ENCODE data around the gene EZH2. TPM values are rescaled to one million over a fixed set of nuclear protein-coding genes. Genes with fewer than 3 reads are reported as not detected.

EZH2 gene
- total RNA-seq, 1 donor from 2014 or later, result 13.8 TPM

DNA sequence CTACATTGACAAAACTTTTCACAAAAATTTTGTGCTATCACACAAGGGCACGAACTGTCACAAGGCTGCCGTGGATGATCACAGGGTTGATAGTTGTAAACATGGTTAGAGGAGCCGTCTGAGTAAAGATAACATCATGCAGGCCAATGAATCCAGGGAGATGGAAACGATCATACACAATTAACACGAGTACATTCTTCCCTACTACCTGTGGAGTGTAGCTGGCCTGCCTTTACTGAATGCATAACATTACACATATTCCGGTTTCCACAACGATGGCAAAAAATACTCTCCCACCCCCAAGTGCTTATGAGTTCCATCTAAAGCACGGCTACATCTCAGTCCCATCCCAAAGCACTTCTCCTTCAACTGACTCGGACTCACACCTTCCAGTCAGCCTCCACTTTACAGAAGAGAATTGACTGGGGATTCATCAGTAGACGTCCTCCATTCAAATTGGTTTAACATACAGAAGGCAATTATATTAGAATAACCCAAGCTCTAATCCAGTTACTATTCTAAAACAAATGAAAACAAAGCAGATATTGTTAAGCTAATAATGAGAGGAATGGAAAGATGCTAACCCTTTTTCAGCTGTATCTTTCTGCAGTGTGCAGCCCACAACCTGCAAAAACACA, 69.0 kb downstream of the EZH2 start:
- H4K20me1 ChIP-seq (ENCODE audit: insufficient read depth, low read length), result no peaks in the 10 kb centered on the region
- no peak overlapping the region for H3K4me2 ChIP-seq (ENCODE audit: low read length)
- H3K27ac ChIP-seq (ENCODE audit: low read depth, low read length), result no peak overlapping the region
- H3K4me1 ChIP-seq (ENCODE audit: insufficient read depth, low read length), result no peaks in the 10 kb centered on the region
- Mint-ChIP-seq H3K27me3 (ENCODE audit: low read depth, unreplicated experiment) (no peaks in the 10 kb centered on the region), H3K36me3 (ENCODE audit: low read depth, unreplicated experiment) (peaks cover 5% of the 10 kb centered on the region), H3K4me1 (ENCODE audit: low read depth, unreplicated experiment) (peaks cover 29% of the 10 kb centered on the region), H3K27ac (ENCODE audit: unreplicated experiment) (no peak overlapping the region), H3K4me3 (ENCODE audit: unreplicated experiment) (no peak overlapping the region), H3K9me3 (ENCODE audit: unreplicated experiment) (no peaks in the 10 kb centered on the region)
- H3K36me3 ChIP-seq (ENCODE audit: insufficient read depth, low read length), result peaks cover 21% of the 10 kb centered on the region
- TF ChIP-seq, protein P1, sequence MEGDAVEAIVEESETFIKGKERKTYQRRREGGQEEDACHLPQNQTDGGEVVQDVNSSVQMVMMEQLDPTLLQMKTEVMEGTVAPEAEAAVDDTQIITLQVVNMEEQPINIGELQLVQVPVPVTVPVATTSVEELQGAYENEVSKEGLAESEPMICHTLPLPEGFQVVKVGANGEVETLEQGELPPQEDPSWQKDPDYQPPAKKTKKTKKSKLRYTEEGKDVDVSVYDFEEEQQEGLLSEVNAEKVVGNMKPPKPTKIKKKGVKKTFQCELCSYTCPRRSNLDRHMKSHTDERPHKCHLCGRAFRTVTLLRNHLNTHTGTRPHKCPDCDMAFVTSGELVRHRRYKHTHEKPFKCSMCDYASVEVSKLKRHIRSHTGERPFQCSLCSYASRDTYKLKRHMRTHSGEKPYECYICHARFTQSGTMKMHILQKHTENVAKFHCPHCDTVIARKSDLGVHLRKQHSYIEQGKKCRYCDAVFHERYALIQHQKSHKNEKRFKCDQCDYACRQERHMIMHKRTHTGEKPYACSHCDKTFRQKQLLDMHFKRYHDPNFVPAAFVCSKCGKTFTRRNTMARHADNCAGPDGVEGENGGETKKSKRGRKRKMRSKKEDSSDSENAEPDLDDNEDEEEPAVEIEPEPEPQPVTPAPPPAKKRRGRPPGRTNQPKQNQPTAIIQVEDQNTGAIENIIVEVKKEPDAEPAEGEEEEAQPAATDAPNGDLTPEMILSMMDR (IDR thresholded peaks at IDR 0.05; ENCODE audit: insufficient read depth, low read depth, low read length), result no peak
- no peak for TF ChIP-seq EZH2 (IDR thresholded peaks at IDR 0.05; ENCODE audit: insufficient read depth, low read length)
- H3K4me3 ChIP-seq (ENCODE audit: insufficient read depth, low read depth, low read length), result no peak overlapping the region
- no peaks in the 10 kb centered on the region for H3K27me3 ChIP-seq (ENCODE audit: insufficient read depth, low read length)
- FAIRE-seq, result no peak
- H2AFZ ChIP-seq (ENCODE audit: low read depth, low read length), result no peak overlapping the region
- no peaks in the 10 kb centered on the region for H3K9me3 ChIP-seq (ENCODE audit: insufficient read depth, low read depth, low read length)
- no peak overlapping the region for H3K9ac ChIP-seq (ENCODE audit: low read length)
- H3K79me2 ChIP-seq (ENCODE audit: insufficient read depth, low read length), result no peaks in the 10 kb centered on the region
- no peak for DNase-seq (ENCODE audit: low read depth)

DNA sequence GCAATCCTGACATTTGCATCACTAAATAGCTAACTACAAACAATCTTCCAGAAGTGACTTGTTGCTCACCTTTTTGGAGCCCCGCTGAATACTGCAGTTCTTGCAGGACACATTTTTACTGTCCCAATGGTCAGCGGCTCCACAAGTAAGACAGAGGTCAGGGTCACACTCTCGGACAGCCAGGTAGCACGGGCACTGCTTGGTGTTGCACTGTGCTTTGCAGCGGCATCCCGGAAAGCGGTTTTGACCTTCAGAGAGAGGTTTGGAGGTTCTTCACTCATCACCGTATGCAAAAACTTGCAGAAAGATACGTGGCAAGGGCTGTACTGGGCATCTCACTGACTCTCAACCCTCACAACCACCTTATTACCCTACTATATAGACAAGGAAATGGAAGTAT, 70.2 kb downstream of the EZH2 start:
- no peak overlapping the region for H3K27ac ChIP-seq (ENCODE audit: low read depth, low read length)
- H3K4me1 ChIP-seq (ENCODE audit: insufficient read depth, low read length), result no peaks in the 10 kb centered on the region
- DNase-seq (ENCODE audit: low read depth) (no peak), FAIRE-seq (no peak)
- no peaks in the 10 kb centered on the region for H3K9me3 ChIP-seq (ENCODE audit: insufficient read depth, low read depth, low read length)
- no peak overlapping the region for H3K27ac Mint-ChIP-seq (ENCODE audit: unreplicated experiment)
- H3K27me3 Mint-ChIP-seq (ENCODE audit: low read depth, unreplicated experiment), result no peaks in the 10 kb centered on the region
- H3K4me3 Mint-ChIP-seq (ENCODE audit: unreplicated experiment), result no peak overlapping the region
- peaks cover 29% of the 10 kb centered on the region for H3K36me3 ChIP-seq (ENCODE audit: insufficient read depth, low read length)
- no peak overlapping the region for H3K4me2 ChIP-seq (ENCODE audit: low read length)
- H3K9ac ChIP-seq (ENCODE audit: low read length), result no peak overlapping the region
- no peak overlapping the region for H3K4me3 ChIP-seq (ENCODE audit: insufficient read depth, low read depth, low read length)
- H3K27me3 ChIP-seq (ENCODE audit: insufficient read depth, low read length), result no peaks in the 10 kb centered on the region
- no peaks in the 10 kb centered on the region for H3K79me2 ChIP-seq (ENCODE audit: insufficient read depth, low read length)
- TF ChIP-seq, protein P1 (IDR thresholded peaks at IDR 0.05; ENCODE audit: insufficient read depth, low read depth, low read length), result no peak
- TF ChIP-seq EZH2 (IDR thresholded peaks at IDR 0.05; ENCODE audit: insufficient read depth, low read length), result no peak
- no peak overlapping the region for H2AFZ ChIP-seq (ENCODE audit: low read depth, low read length)
- peaks cover 6% of the 10 kb centered on the region for H3K36me3 Mint-ChIP-seq (ENCODE audit: low read depth, unreplicated experiment)
- H3K9me3 Mint-ChIP-seq (ENCODE audit: unreplicated experiment), result no peaks in the 10 kb centered on the region
- peaks cover 25% of the 10 kb centered on the region for H3K4me1 Mint-ChIP-seq (ENCODE audit: low read depth, unreplicated experiment)
- no peaks in the 10 kb centered on the region for H4K20me1 ChIP-seq (ENCODE audit: insufficient read depth, low read length)

- Histone ChIP-seq H3K9me3 (ENCODE audit: insufficient read depth, low read depth, low read length) (no peaks in the 10 kb centered on the region), H3K36me3 (ENCODE audit: insufficient read depth, low read length) (peaks cover 35% of the 10 kb centered on the region), H3K4me1 (ENCODE audit: insufficient read depth, low read length) (no peaks in the 10 kb centered on the region), H3K4me2 (ENCODE audit: low read length) (no peak overlapping the region), H3K4me3 (ENCODE audit: insufficient read depth, low read depth, low read length) (no peak overlapping the region), H3K27me3 (ENCODE audit: insufficient read depth, low read length) (no peaks in the 10 kb centered on the region), H3K9ac (ENCODE audit: low read length) (no peak overlapping the region), H3K79me2 (ENCODE audit: insufficient read depth, low read length) (no peaks in the 10 kb centered on the region), H2AFZ (ENCODE audit: low read depth, low read length) (no peak overlapping the region), H4K20me1 (ENCODE audit: insufficient read depth, low read length) (no peaks in the 10 kb centered on the region), H3K27ac (ENCODE audit: low read depth, low read length) (no peak overlapping the region)
- Mint-ChIP-seq H3K27ac (ENCODE audit: unreplicated experiment) (no peak overlapping the region), H3K4me3 (ENCODE audit: unreplicated experiment) (no peak overlapping the region), H3K4me1 (ENCODE audit: low read depth, unreplicated experiment) (peaks cover 7% of the 10 kb centered on the region), H3K36me3 (ENCODE audit: low read depth, unreplicated experiment) (peaks cover 7% of the 10 kb centered on the region), H3K9me3 (ENCODE audit: unreplicated experiment) (no peaks in the 10 kb centered on the region), H3K27me3 (ENCODE audit: low read depth, unreplicated experiment) (no peaks in the 10 kb centered on the region)
- TF ChIP-seq, protein P1 (IDR thresholded peaks at IDR 0.05; ENCODE audit: insufficient read depth, low read depth, low read length), result no peak
- TF ChIP-seq EZH2 (IDR thresholded peaks at IDR 0.05; ENCODE audit: insufficient read depth, low read length), result no peak
- FAIRE-seq (no peak), DNase-seq (ENCODE audit: low read depth) (no peak)
Observed at GRCh38 chr7:148811892-148812291, 72.2 kb downstream of the EZH2 start.

Data from astrocyte (in vitro differentiated cells and primary cell).